ENCODE results near the gene ACP4.

DNA sequence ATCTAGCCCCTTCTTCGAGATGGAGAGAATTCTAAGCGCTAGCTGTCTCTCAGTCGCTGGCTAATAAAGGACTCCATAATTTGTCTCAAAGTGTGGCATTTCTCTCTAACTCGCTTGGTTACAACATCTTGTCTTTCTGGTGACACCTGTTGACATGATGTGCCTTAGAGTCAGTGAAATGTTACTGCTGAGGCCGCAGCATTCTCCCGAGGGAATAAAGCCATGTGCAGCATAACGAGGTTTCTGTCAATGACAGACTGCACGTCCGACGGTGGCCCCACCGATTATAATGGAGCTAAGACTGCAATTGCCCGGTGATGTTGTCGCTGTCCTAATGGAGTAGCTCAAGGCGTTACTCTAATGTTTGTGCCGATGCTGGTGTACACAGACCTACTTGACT, 40.2 kb upstream of the ACP4 start:
- TF ChIP-seq, protein P1, sequence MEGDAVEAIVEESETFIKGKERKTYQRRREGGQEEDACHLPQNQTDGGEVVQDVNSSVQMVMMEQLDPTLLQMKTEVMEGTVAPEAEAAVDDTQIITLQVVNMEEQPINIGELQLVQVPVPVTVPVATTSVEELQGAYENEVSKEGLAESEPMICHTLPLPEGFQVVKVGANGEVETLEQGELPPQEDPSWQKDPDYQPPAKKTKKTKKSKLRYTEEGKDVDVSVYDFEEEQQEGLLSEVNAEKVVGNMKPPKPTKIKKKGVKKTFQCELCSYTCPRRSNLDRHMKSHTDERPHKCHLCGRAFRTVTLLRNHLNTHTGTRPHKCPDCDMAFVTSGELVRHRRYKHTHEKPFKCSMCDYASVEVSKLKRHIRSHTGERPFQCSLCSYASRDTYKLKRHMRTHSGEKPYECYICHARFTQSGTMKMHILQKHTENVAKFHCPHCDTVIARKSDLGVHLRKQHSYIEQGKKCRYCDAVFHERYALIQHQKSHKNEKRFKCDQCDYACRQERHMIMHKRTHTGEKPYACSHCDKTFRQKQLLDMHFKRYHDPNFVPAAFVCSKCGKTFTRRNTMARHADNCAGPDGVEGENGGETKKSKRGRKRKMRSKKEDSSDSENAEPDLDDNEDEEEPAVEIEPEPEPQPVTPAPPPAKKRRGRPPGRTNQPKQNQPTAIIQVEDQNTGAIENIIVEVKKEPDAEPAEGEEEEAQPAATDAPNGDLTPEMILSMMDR (IDR thresholded peaks at IDR 0.05; ENCODE audit: low read length) = no peak
- TF ChIP-seq EZH2phosphoT487 (IDR thresholded peaks at IDR 0.05; ENCODE audit: low read length) = no peak

Data from MM.1S (cell line).